22Rv1 (cell line): ENCODE measurements around the gene RHBDD3.

Source experiments
- CTCF ChIP-seq: fragments of 450-650 bp; IDR thresholded peaks from 2 replicates; pipeline ENCODE4 v1.5.1; 2017; ENCODE audit warnings: mild to moderate bottlenecking
- ZFX ChIP-seq: fragments of 450-650 bp; IDR thresholded peaks from 2 replicates; pipeline ENCODE4 v1.6.1; 2017; ENCODE audit warnings: antibody characterized with exemption, borderline replicate concordance

- TF ChIP-seq CTCF, result no peak
- TF ChIP-seq ZFX, result no peak
These were observed 30.9 kb upstream of the RHBDD3 start for GRCh38 chr22:29298641-29299040.
